ENCODE measurements around the gene GSTP1.
"Not testable (repeated sequence)": the region's sequence is repeated elsewhere in the genome, so short reads cannot be mapped to it uniquely, and the experiment has no call there.

Gene GSTP1

DNA sequence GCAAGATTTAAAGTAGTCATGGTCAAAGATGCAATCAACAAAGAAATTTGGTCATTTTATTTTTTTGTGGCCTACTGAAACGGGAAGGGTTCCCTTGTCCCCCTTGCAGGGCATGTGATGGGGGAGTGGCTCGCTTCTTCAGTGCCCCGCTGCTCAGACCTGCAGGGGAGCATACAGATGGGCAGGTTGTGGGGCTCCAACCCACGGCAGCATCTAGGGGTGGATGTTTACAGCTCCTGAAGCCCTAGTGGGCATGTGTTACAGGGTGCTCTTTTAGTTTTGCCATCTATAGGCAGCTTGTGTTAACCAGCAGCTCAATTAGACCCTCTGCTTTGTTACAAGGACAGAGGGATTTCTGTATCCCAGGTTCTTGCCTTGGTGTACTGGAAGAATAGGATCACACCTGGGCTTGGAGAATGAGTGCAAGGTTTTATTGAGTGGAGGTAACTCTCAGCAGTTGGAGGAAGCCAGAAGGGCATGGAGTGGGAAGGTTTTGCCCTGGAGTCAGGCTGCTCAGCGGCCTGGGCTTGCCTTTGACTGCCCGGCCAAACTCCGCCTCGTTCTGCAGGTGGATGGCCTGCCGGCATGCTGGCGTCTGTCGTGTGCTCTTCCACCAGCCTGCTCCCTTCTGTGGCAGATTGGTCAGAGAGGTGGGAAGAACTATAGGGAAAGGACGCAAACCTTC lies 9.4 kb downstream of the GSTP1 start:
- DNase-seq: peak in 1 of 10 donors; percentile 39
- intact Hi-C loops (cut with DNase I): no loop called here

DNA sequence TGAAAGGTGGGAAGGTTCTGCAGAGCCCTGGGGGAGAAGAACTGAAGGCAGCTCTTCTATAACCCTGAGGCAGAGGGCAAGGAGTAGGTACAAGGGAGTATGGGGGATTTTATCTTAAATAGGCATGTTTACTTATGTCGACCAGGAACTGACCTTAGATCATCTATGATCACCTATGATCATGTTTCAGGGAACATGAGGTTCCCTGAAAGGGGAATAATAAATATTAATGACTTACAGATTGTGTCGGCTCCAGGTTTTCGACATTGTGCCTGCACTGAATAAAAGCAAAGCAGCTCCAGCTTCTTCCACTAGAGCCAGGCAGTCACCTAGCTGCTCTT lies 9.9 kb downstream of the GSTP1 start:
- intact Hi-C loops (cut with DNase I): no loop called here

DNA sequence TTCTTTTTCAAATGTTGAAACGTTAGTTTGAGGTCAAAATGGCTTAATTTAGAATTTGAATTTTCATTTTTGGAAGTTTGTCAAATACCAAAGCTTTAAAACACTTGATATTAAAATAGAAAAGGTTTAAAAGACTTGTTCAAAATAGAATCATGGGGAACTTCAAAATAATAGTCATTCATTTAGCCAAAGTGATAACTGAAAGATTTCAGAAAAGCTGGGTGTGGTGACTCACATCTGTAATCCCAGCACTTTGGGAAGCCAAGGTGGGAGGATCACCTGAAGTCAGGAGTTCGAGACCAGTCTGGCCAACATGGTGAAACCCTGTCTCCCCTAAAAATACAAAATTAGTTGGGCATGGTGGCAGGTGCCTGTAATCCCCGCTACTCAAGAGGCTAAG lies 10.9 kb downstream of the GSTP1 start:
- peak in 1 of 10 donors; percentile 2 for DNase-seq
- intact Hi-C loops (cut with DNase I): no loop called here

More for the DNA sequence above, 9.9 kb downstream of the GSTP1 start:
- DNase-seq: peak in 1 of 10 donors; percentile 9

DNA sequence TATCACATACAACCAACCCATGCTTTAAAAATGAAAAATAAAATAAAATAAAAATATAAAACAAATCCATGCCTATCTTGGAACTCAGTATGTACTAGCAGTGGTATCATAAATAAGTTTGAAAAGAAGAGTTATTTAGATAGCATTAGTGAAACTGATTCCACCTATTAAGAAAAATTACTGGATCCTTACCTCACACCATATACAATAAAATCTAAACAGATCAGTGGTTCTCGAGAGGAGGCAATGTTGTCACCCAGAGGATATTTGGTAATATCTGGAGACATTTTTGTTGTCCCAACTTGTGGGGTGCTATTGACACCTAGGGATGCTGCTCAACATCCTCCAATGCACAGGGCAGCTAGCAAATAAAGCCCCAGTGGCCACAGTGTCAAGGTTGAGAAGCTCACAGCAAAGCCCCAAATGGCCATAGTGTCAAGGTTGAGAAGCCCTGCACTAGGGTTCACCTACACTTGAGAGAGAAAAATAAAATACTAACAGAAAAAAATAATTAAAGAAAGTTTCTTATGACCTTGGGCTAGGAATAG lies 13.2 kb downstream of the GSTP1 start:
- intact Hi-C loops (cut with DNase I): no loop called here
- peak in 1 of 10 donors; percentile 10 for DNase-seq

DNA sequence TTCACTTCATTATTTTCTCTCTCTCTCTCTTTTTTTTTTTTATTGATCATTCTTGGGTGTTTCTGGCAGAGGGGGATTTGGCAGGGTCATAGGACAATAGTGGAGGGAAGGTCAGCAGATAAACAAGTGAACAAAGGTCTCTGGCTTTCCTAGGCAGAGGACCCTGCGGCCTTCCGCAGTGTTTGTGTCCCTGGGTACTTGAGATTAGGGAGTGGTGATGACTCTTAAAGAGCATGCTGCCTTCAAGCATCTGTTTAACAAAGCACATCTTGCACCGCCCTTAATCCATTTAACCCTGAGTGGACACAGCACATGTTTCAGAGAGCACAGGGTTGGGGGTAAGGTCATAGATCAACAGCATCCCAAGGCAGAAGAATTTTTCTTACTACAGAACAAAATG lies 13.8 kb downstream of the GSTP1 start:
- intact Hi-C loops (cut with DNase I); DNase-seq: not testable (repeated sequence)

DNA sequence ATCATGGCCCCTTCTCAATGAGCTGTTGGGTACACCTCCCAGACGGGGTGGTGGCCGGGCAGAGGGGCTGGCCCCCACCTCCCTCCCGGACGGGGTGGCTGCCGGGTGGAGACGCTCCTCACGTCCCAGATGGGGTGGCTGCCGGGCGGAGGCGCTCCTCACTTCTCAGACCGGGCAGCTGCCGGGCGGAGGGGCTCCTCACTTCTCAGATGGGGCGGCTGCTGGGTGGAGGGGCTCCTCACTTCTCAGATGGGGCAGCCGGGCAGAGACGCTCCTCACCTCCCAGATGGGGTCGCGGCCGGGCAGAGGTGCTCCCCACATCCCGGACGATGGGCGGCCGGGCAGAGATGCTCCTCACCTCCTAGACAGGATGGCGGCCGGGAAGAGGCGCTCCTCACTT lies 14.4 kb downstream of the GSTP1 start:
- DNase-seq: peak in 1 of 10 donors; percentile 40
- intact Hi-C loops (cut with DNase I): not testable (repeated sequence)

DNA sequence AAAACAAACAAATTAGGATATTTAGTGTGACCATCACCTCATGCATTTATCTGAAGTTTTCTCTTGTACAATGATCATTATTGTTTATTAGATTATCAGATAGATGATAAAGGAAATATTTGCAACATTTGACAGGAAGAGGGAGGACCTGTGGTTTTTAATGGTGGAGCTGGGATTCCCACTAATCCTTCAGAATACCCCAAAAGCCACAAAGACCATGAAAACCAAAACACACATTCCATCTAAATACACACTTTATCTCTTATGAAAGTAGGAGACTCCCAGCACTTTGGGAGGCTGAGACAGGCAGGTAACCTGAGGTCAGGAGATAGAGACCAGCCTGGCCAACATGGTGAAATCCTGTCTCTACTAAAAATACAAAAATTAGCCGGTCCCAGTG lies 15.5 kb downstream of the GSTP1 start:
- DNase-seq: no peak
- intact Hi-C loops (cut with DNase I): no loop called here

DNA sequence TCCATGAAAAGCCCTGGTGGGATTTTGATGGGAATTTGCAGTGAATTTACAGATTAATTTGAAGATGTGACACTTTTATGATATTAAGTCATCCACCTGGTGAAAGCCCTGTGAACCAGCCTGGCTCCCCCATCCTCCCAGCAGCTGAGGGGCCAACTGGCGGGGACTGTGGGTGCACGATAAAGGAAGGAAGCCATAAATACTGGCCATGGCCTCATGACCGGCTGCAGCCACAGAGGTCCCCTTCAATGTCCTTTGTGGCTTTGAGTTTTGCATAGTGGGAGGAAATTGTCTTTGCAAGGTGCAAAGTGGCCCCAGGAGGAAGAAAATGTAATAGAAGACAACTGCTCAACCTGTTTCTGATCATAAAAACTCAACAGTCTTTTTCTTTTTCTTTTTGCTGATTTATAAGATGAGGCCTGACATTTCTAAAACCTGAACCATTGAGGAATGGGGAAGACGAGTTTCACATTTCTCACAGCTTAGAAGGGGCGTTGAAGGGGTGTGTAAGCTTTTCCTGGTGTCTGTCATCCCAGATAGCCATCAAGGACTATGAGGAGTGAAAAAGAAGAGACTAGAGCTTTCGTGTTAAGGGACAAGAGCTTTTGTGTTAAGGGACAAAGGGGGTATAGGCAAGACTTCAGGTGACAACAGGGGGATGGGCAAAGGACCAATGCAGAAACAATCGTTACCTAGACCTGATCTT lies 16.9 kb downstream of the GSTP1 start:
- peak in 1 of 10 donors; percentile 50 for DNase-seq

DNA sequence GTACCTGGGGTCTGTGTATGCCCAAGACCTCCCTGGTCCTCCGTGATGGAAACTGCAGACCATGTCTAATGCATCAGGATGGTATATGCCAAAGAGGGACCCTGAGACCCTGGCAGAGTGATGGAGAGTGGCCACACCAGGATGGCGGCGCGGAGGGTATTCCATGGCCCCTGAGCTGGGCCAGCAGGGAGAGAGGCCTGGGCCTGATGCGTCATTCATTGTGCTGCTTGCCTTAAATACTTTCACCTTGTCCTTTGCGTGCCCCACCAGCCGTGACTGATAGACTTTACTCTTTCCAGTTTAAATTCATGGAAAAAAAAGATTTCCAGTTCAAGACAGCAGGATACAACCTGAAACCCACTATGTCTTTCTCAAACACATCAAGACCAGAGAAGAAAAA lies 17.5 kb downstream of the GSTP1 start:
- intact Hi-C loops (cut with DNase I): no loop called here
- DNase-seq: peak in 1 of 10 donors; percentile 62

More for the DNA sequence above, 16.9 kb downstream of the GSTP1 start:
- intact Hi-C loops (cut with DNase I): no loop called here

DNA sequence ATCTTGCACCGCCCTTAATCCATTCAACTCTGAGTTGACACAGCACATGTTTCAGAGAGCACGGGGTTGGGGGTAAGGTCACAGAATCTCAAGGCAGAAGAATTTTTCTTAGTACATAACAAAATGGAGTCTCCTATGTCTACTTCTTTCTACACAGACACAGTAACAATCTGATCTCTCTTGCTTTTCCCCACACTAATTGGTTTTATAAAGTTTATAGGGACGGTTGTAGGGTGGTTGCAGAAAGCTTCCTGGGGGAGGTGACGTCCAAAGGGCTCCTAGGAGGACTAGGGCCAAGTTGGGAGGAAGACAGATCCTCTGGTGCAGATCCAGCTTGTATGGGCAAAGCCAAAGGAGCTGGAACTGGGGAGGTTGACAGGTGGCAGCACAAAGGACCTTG lies 20.5 kb downstream of the GSTP1 start:
- DNase-seq; intact Hi-C loops (cut with DNase I): not testable (repeated sequence)

DNA sequence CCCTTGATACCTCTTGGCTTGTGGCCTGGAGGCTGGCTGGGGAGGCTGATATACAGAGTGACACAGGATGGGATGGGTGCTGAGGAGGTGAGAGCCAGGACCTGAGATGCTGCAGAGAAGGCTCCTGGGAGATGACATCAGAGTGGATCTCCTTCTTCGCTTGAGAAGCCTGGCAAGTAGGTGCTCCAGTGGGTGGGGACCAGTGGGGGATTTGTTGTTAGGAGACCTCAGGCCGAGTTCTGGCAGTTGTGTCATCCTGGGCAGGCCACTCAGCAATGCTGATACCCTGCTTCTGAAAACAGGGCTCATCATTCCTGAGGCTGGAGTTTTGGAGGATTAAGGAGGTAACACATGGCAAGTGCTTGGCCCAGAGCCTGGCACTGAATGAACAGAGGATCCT lies 21.2 kb downstream of the GSTP1 start:
- DNase-seq: peak in 2 of 10 donors; percentile 3 to 43
- intact Hi-C loops (cut with DNase I): no loop called here

DNA sequence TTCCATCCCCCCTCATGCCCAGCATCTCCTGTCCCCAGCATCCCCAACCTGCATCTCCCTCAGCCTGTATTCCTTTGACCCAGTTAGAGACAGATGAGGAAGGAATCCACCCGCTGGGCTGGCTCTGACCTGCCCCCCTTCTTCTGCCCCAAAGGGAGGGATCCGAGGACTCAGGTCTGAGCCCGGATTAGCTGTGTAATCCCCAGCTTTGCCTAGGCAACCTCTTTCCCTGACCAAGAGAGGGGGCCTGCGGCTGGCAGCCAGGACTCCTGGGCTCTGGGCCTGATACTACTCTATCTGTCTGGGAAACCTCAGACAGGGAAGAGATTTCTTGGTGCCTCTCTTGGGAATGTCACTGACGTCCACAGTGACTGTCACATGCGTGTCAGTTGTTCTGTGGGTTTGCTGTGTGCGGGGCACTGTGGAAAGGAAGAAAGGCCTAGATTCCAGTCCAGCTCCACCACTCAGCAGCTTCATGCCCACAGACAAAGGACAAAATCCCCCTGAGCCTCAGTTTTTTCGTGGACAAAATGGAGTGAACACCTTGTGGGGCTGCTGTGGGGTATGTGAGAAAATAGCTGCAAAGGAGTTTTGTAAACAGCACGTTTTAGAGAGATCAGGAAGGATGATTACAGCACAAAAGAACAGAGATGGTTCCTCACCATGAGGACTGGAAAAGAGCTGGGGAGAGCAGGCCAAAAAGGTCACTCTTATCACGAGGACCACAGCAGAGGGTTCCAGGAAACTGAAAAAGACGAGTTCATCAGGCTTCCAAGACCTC lies 21.8 kb downstream of the GSTP1 start:
- peak in 2 of 10 donors; percentile 17 to 72 for DNase-seq
- intact Hi-C loops (cut with DNase I): loop anchor here (1.0 kb wide), 1 partner anchor 21 kb away; no protein-coding TSS in a partner anchor

DNA sequence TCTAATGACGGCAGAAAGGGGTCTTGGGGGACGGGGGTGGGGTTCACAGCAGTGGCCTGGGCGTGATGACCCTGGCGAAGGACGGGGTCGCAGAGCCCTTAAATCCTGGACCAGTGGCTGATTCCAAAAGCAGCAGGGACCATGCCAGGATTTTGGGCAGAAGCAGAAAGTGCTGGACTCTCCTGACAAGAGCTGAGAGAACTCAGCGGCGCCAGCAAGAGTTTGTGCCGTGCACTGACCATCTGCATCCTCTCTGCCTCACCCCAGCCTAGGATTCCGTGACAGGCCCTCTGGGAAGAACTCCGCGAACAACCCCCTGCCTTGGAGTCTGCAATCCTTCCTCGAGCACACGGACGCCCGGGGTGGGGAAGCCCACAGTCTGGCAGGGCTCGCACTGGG lies 22.5 kb downstream of the GSTP1 start:
- peak in 3 of 10 donors; percentile 17 to 88 (median 87) for DNase-seq
- intact Hi-C loops (cut with DNase I): loop anchor here (1.0 kb wide), 1 partner anchor 22 kb away; no protein-coding TSS in a partner anchor

DNA sequence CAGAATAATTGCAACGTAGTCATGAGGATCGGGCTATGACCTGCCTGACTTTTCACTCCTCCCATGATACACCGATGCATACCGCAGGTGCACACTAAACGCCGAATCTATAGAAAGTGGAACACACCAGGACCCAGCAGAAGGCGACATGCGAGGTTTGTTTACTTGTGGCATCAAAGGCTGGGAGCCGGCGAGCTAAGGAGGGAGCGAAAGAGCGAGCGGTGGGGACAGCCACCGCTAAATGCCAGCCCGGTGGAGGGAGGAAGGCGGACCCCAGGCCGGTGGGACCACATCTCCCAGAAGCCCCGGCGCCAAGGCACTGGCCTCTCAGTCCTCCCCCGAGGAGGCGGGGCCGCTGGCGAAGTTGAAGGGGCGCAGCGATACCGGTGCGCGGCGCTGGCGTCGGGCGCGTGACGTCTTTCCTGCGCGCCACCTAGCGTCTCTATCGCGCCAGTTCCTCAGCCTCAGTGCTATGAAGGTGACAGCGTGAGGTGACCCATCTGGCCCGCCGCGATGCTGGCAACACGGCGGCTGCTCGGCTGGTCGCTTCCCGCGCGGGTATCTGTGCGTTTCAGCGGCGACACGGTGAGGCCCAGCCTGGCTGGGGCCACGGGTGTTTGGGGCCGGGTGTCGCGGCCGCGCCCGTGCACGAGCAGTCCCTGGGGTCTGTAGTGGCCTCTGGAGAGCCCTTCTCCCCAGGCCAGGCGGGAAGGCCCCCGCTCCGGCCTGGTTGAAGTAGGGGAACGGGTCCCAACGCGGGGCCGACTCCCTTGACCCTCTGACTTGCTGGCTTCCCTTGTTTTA lies 23.1 kb downstream of the GSTP1 start, which contains the start of gene NDUFV1:
NDUFV1 (plus strand) TSS at position 445 of the 804 bp plus-strand sequence; CDS start at position 514, 69 bp downstream.
- peak; percentile 94 to 100 (median 98) for DNase-seq
- intact Hi-C loops (cut with DNase I): loop anchor here (1.0 kb wide), 1 partner anchor 22 kb away; no protein-coding TSS in a partner anchor

DNA sequence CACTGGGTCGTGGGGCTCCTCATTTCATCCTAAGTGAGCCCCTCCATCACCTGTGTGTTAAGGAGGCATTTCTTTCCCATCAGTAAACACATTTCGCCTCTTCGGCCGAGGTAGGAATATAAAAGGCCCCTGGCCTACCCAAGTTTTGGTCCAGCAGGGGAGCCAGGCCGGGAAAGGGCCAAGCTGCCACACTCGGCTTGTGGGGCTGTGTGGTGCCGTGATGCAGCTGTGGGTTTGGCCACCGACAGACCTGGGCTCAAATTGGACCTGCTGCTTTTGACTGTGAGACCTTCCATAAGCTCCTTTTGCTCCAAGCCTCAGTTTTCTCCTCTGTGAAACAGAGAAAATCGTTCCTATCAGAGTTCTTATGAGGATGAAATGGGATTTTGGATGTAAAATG lies 23.9 kb downstream of the GSTP1 start:
- DNase-seq: peak in 2 of 10 donors; percentile 46 to 51
- intact Hi-C loops (cut with DNase I): no loop called here

DNA sequence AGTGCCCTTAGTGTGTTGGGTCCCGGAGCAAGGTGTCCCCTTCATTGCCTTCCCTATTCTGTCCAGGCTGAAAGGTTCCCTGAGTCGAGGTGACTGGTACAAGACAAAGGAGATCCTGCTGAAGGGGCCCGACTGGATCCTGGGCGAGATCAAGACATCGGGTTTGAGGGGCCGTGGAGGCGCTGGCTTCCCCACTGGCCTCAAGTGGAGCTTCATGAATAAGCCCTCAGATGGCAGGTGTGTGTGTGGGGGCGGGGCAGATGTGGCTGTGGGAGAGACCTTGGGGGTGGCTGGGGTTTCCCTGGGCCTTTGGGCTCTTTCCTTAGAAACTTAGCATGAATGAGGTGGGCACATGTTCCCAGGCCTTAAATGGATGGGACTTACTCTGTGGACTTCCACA lies 24.9 kb downstream of the GSTP1 start:
- no peak for DNase-seq
- intact Hi-C loops (cut with DNase I): no loop called here

DNA sequence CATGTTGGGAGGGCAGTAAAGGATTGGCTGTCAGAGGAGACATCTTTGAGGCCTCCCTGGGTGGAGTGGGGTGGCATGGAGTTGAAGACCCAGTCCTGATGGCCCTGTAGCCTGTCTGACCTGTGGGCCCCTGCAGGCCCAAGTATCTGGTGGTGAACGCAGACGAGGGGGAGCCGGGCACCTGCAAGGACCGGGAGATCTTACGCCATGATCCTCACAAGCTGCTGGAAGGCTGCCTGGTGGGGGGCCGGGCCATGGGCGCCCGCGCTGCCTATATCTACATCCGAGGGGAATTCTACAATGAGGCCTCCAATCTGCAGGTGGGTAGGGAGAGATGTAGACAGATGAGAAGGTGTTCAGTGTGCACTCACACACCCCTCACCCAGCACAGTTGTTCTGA lies 25.7 kb downstream of the GSTP1 start:
- intact Hi-C loops (cut with DNase I): no loop called here
- DNase-seq: peak in 1 of 10 donors; percentile 52

DNA sequence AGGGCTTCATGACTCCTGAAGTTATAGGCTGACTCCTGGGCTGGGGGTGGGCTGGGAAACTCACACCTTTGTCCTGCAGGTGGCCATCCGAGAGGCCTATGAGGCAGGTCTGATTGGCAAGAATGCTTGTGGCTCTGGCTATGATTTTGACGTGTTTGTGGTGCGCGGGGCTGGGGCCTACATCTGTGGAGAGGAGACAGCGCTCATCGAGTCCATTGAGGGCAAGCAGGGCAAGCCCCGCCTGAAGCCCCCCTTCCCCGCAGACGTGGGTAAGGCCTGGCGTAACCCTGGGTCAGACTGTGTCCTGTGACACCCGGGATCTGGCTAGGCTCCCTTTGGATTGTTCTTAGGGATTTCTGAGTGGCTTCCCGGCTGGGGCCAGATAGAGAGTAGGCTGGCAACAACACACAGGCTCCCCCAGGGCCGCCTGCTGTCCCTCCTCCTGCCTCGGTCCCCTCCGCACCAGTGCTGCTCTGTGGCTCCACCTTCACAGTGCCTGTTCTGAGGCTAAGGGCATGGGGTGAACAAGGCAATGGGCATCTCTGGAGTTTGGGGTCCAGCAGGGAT lies 26.8 kb downstream of the GSTP1 start:
- intact Hi-C loops (cut with DNase I): no loop called here
- DNase-seq: peak in 1 of 10 donors; percentile 57

DNA sequence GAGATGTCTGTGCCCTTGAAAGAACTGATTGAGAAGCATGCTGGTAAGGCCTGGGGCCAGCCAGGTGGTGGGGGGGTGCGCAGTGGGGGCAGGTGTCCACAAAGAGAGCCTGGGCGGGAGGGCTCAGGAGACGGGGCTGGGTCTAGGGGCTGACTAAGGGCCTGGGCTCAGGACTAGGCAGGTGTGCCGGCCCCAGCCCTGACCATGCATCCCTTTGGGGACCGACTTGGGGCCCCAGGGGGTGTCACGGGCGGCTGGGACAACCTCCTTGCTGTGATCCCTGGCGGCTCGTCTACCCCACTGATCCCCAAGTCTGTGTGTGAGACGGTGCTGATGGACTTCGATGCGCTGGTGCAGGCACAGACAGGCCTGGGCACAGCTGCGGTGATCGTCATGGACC lies 27.6 kb downstream of the GSTP1 start:
- intact Hi-C loops (cut with DNase I): no loop called here
- peak in 1 of 10 donors; percentile 58 for DNase-seq

Data from posterior cingulate gyrus (tissue), 11 donors.